GM23338 (cell line): ENCODE results near the gene PVALEF. TPM values are rescaled to one million over a fixed set of nuclear protein-coding genes. Genes with fewer than 3 reads are reported as not detected.

Experiments
- ATAC-seq: fragments of 200-7000 bp; cut with Tn5 transposase; 3 replicates; pipeline ENCODE4 v1.9.1; 2020
- DNase-seq: peaks from one replicate; pipeline ENCODE4 v3.0.0-alpha.2; 2015; ENCODE audit warnings: low spot score
- H2AFZ ChIP-seq: fragments of 200-600 bp; sonication (generic); 2 replicates; pipeline ENCODE4 v1.8.0; 2016; ENCODE audit warnings: antibody characterized with exemption, mild to moderate bottlenecking, moderate library complexity
- H3F3A ChIP-seq: fragments of 200-600 bp; sonication (generic); replicated peaks from 2 replicates; pipeline ENCODE4 v1.8.0; 2017; ENCODE audit warnings: antibody characterized with exemption, mixed run types, low read depth
- H3K27ac ChIP-seq: fragments of 200-600 bp; sonication (generic); 2 replicates; pipeline ENCODE4 v1.6.1; 2016; ENCODE audit warnings: low read depth
- H3K27me3 ChIP-seq: fragments of 200-600 bp; sonication (generic); 2 replicates; pipeline ENCODE4 v1.8.0; 2016; ENCODE audit warnings: mild to moderate bottlenecking, mixed run types, moderate library complexity; ENCODE audit not compliant: insufficient read depth
- H3K36me3 ChIP-seq: fragments of 200-600 bp; sonication (generic); 2 replicates; pipeline ENCODE4 v1.8.0; 2016; ENCODE audit warnings: mild to moderate bottlenecking; ENCODE audit not compliant: insufficient read depth
- H3K4me1 ChIP-seq: fragments of 200-600 bp; sonication (generic); 2 replicates; pipeline ENCODE4 v1.8.0; 2016; ENCODE audit warnings: mild to moderate bottlenecking, moderate library complexity; ENCODE audit not compliant: insufficient read depth
- H3K4me2 ChIP-seq: fragments of 200-600 bp; sonication (generic); 2 replicates; pipeline ENCODE4 v1.7.1; 2017; ENCODE audit warnings: mixed run types
- H3K4me3 ChIP-seq: fragments of 200-600 bp; sonication (generic); 2 replicates; pipeline ENCODE4 v1.6.1; 2016; ENCODE audit warnings: mixed run types
- H3K79me2 ChIP-seq: fragments of 200-600 bp; sonication (generic); replicated peaks from 2 replicates; pipeline ENCODE4 v1.8.0; 2017; ENCODE audit warnings: mild to moderate bottlenecking; ENCODE audit not compliant: insufficient read depth
- H3K9me2 ChIP-seq: fragments of 200-600 bp; sonication (generic); 2 replicates; pipeline ENCODE4 v1.8.0; 2017; ENCODE audit not compliant: insufficient read depth
- H4K20me1 ChIP-seq: fragments of 200-600 bp; sonication (generic); replicated peaks from 2 replicates; pipeline ENCODE4 v1.8.0; 2017; ENCODE audit warnings: mild to moderate bottlenecking; ENCODE audit not compliant: insufficient read depth
- H3K27ac Mint-ChIP-seq: 2 replicates; pipeline ENCODE4 v1.8.0; 2020; ENCODE audit warnings: inconsistent platforms, mild to moderate bottlenecking, moderate library complexity, mixed read lengths
- H3K27me3 Mint-ChIP-seq: 3 replicates; pipeline ENCODE4 v1.8.0; 2022; ENCODE audit warnings: low read depth, mild to moderate bottlenecking, moderate library complexity, mixed read lengths, inconsistent platforms; ENCODE audit not compliant: insufficient read depth, poor library complexity
- H3K36me3 Mint-ChIP-seq: 3 replicates; pipeline ENCODE4 v1.8.0; 2021; ENCODE audit warnings: low read depth, mild to moderate bottlenecking, inconsistent platforms, moderate library complexity, mixed read lengths
- H3K4me1 Mint-ChIP-seq: 3 replicates; pipeline ENCODE4 v1.8.0; 2020; ENCODE audit warnings: mild to moderate bottlenecking, inconsistent platforms, mixed read lengths
- H3K4me3 Mint-ChIP-seq: 3 replicates; pipeline ENCODE4 v1.8.0; 2021; ENCODE audit warnings: moderate library complexity, mild to moderate bottlenecking, inconsistent platforms, mixed read lengths
- H3K9me3 Mint-ChIP-seq: 3 replicates; pipeline ENCODE4 v1.8.0; 2020; ENCODE audit warnings: moderate library complexity, mild to moderate bottlenecking, inconsistent platforms, mixed read lengths
- CREB1 ChIP-seq: fragments of 250-450 bp; sonication (Bioruptor Pico); IDR thresholded peaks from 2 replicates; pipeline ENCODE4 v1.5.0; 2020; ENCODE audit warnings: low read depth, mild to moderate bottlenecking, moderate library complexity
- EZH2 ChIP-seq: fragments of 200-600 bp; sonication (generic); IDR thresholded peaks from one replicate; pipeline ENCODE4 v1.8.0; 2017; ENCODE audit warnings: antibody characterized with exemption, mild to moderate bottlenecking, low read depth; ENCODE audit not compliant: unreplicated experiment
- EZH2phosphoT487 ChIP-seq: fragments of 200-600 bp; sonication (generic); IDR thresholded peaks from one replicate; pipeline ENCODE4 v1.8.1; 2018; ENCODE audit warnings: antibody characterized with exemption; ENCODE audit not compliant: unreplicated experiment
- NANOG ChIP-seq: IDR thresholded peaks from 2 replicates; pipeline ENCODE4 v1.6.1; 2016; ENCODE audit warnings: antibody characterized with exemption, borderline replicate concordance
- POLR2AphosphoS5 ChIP-seq: IDR thresholded peaks from 2 replicates; pipeline ENCODE4 v1.6.1; 2016; ENCODE audit warnings: antibody characterized with exemption, low read depth
- STAT1 ChIP-seq: IDR thresholded peaks from one replicate; pipeline ENCODE4 v1.6.1; 2016; ENCODE audit warnings: antibody characterized with exemption; ENCODE audit not compliant: unreplicated experiment
- ZNF114 ChIP-seq: fragments of 250-450 bp; sonication (Bioruptor Pico); IDR thresholded peaks from 2 replicates; pipeline ENCODE4 v1.5.0; 2020; ENCODE audit warnings: mild to moderate bottlenecking, moderate library complexity
- polyA plus RNA-seq: library from polyadenylated mRNA; unstranded; fragments of >200 nt; fragmentation: Nextera tagmentation; extraction: Ambion mirVana; gene quantifications from 2 replicates; pipeline ENCODE4 v1.2.1, GENCODE V29; 2016
- total RNA-seq: library from RNA; depleted of rRNA; stranded (reverse); fragments of >200 nt; shearing (Covaris generic); gene quantifications from 2 replicates; pipeline ENCODE4 v1.2.3, GENCODE V29; 2014
- TF ChIP-seq, protein P1 (sequence below), 2 experiments: fragments of 200-600 bp in 1 of 2; sonication (generic) in 1 of 2; conservative IDR thresholded peaks; 2 replicates each; pipeline versions ENCODE4 v1.5.1 to v1.6.1; 2016 to 2017; ENCODE audit warnings: antibody characterized with exemption in 2 of 2, low read depth in 2 of 2, mild to moderate bottlenecking in 2 of 2, moderate library complexity in 1 of 2

PVALEF gene
- total and polyA plus RNA-seq, 2 experiments from 2014 or later = not detected

DNA sequence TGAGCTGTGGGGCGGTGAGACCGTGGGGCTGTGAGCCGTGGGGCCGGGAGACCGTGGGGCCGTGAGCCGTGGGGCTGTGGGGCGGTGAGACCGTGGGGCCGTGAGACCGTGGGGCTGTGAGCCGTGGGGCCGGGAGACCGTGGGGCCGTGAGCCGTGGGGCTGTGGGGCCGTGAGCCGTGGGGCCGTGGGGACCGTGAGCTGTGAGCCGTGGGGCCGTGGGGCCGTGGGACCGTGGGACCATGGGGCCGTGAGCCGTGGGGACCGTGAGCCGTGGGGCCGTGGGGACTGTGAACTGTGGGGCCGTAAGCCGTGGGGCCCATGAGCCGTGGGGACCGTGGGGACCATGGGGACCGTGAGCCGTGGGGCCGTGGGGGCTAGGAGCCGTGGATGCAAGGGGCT, 24.6 kb upstream of the PVALEF start:
- H3F3A ChIP-seq = peaks cover 16% of the 10 kb centered on the region
- no peaks in the 10 kb centered on the region for H3K79me2 ChIP-seq
- Mint-ChIP-seq H3K27me3 (peaks cover 25% of the 10 kb centered on the region), H3K9me3 (peaks cover 18% of the 10 kb centered on the region), H3K4me1 (no peaks in the 10 kb centered on the region), H3K36me3 (no peaks in the 10 kb centered on the region; the same call in 2 of the 3 replicates), H3K27ac (no peak overlapping the region), H3K4me3 (no peak overlapping the region)
- H3K27ac ChIP-seq = no peak overlapping the region
- H4K20me1 ChIP-seq = no peaks in the 10 kb centered on the region
- no peak for ATAC-seq
- H3K4me2 ChIP-seq = no peak overlapping the region
- H3K4me3 ChIP-seq = no peak overlapping the region
- H3K9me2 ChIP-seq = no peaks in the 10 kb centered on the region
- H3K36me3 ChIP-seq = no peaks in the 10 kb centered on the region
- H3K4me1 ChIP-seq = no peaks in the 10 kb centered on the region
- no peak for DNase-seq
- no peak overlapping the region for H2AFZ ChIP-seq
- no peaks in the 10 kb centered on the region for H3K27me3 ChIP-seq
- TF ChIP-seq CREB1 (CRISPR knock-in tag) (no peak), ZNF114 (no peak), NANOG (no peak), STAT1 (no peak)

- Histone ChIP-seq H3K4me3 (no peak overlapping the region), H3F3A (peaks cover 14% of the 10 kb centered on the region), H4K20me1 (no peaks in the 10 kb centered on the region), H3K36me3 (no peaks in the 10 kb centered on the region), H3K27me3 (no peaks in the 10 kb centered on the region), H3K4me1 (no peaks in the 10 kb centered on the region), H3K79me2 (no peaks in the 10 kb centered on the region), H3K4me2 (no peak overlapping the region), H3K9me2 (no peaks in the 10 kb centered on the region), H3K27ac (no peak overlapping the region), H2AFZ (peak overlapping the region; percentile 52; the same call in 1 of the 2 replicates)
- Mint-ChIP-seq H3K27ac (no peak overlapping the region), H3K27me3 (peaks cover 29% of the 10 kb centered on the region), H3K4me3 (no peak overlapping the region), H3K4me1 (no peaks in the 10 kb centered on the region), H3K36me3 (no peaks in the 10 kb centered on the region; the same call in 2 of the 3 replicates), H3K9me3 (peaks cover 19% of the 10 kb centered on the region)
- TF ChIP-seq EZH2phosphoT487 = no peak
- TF ChIP-seq, protein P1, sequence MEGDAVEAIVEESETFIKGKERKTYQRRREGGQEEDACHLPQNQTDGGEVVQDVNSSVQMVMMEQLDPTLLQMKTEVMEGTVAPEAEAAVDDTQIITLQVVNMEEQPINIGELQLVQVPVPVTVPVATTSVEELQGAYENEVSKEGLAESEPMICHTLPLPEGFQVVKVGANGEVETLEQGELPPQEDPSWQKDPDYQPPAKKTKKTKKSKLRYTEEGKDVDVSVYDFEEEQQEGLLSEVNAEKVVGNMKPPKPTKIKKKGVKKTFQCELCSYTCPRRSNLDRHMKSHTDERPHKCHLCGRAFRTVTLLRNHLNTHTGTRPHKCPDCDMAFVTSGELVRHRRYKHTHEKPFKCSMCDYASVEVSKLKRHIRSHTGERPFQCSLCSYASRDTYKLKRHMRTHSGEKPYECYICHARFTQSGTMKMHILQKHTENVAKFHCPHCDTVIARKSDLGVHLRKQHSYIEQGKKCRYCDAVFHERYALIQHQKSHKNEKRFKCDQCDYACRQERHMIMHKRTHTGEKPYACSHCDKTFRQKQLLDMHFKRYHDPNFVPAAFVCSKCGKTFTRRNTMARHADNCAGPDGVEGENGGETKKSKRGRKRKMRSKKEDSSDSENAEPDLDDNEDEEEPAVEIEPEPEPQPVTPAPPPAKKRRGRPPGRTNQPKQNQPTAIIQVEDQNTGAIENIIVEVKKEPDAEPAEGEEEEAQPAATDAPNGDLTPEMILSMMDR (conservative IDR thresholded peaks at IDR 0.05; ENCODE audit: low read depth in 2 of 2) = peak; percentile 58 to 84
- ATAC-seq (peak; percentile 87), DNase-seq (peak; percentile 86)
Measured at GRCh38 chr17:81142301-81143199, 22.8 kb upstream of the PVALEF start.

DNA sequence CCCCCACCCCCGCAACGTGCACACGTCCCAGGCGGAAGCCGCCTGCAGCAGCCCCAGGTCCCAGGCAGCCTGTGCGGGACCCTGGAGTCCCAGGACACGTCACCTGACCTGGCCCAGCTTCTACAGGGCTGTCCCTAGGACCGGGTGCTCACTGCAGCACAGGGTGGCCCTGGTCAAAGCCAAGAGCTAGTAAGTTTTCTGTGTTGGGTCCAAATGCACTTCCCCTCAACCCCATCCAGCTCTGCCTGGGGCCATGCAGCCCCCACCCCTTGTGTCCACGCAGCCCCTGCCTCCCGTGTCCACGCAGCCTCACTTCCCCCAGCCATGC, 22.1 kb upstream of the PVALEF start:
- TF ChIP-seq STAT1 = no peak
- no peak for TF ChIP-seq POLR2AphosphoS5
- TF ChIP-seq CREB1 (CRISPR knock-in tag) = no peak
- TF ChIP-seq EZH2phosphoT487 = no peak
- TF ChIP-seq EZH2 = no peak
- ATAC-seq = peak; percentile 52

More for the DNA sequence above, 22.1 kb upstream of the PVALEF start:
- Histone ChIP-seq H3K4me2 (no peak overlapping the region), H3K79me2 (no peaks in the 10 kb centered on the region), H3K4me1 (no peaks in the 10 kb centered on the region), H2AFZ (peak overlapping the region; percentile 52; the same call in 1 of the 2 replicates), H3F3A (peaks cover 8% of the 10 kb centered on the region), H3K27ac (no peak overlapping the region), H3K4me3 (no peak overlapping the region), H3K27me3 (no peaks in the 10 kb centered on the region), H3K9me2 (no peaks in the 10 kb centered on the region), H3K36me3 (no peaks in the 10 kb centered on the region), H4K20me1 (no peaks in the 10 kb centered on the region)
- H3K4me3 Mint-ChIP-seq = no peak overlapping the region
- DNase-seq = no peak
- H3K27ac Mint-ChIP-seq = no peak overlapping the region
- no peaks in the 10 kb centered on the region; the same call in 2 of the 3 replicates for H3K36me3 Mint-ChIP-seq
- H3K27me3 Mint-ChIP-seq = peaks cover 25% of the 10 kb centered on the region
- H3K4me1 Mint-ChIP-seq = no peaks in the 10 kb centered on the region
- H3K9me3 Mint-ChIP-seq = peaks cover 14% of the 10 kb centered on the region
